AG04449 (cell line): ENCODE data around the gene DYRK1A.

Experiments used
- CTCF ChIA-PET: fragments of 350-600 bp; formaldehyde crosslinking; extraction: SDS; loops from one replicate; lab custom pipeline; 2021; ENCODE audit warnings: antibody characterized with exemption; lab: Yijun Ruan, JAX
- POLR2A ChIA-PET: fragments of 400-600, 350-600 bp; formaldehyde crosslinking; extraction: SDS; loops from one replicate; lab custom pipeline; 2020; ENCODE audit warnings: antibody characterized with exemption, inconsistent platforms; lab: Yijun Ruan, JAX
- DNase-seq: peaks from one replicate; pipeline ENCODE4 v3.0.0-alpha.2; 2010; ENCODE audit warnings: low read depth, low spot score
- H3K4me3 ChIP-seq: 2 replicates; pipeline ENCODE4 v1.5.1; 2011; ENCODE audit warnings: low read depth, mild to moderate bottlenecking, control low read depth, low read length
- CTCF ChIP-seq: IDR thresholded peaks from one replicate; pipeline ENCODE4 v1.5.1; 2011; ENCODE audit warnings: mild to moderate bottlenecking, moderate library complexity, low read length, control low read depth, inconsistent platforms; ENCODE audit not compliant: insufficient read depth; ENCODE audit errors: missing control alignments

Gene DYRK1A

GRCh38 chr21:37414292-37415253 is 48.0 kb downstream of the DYRK1A start:
- no peak overlapping the region for H3K4me3 ChIP-seq
- DNase-seq = no peak
- ChIA-PET CTCF (interaction anchor here (1.3 kb wide), 1 partner anchor 11 kb away, joined by 3 read pairs; no protein-coding TSS in a partner anchor), POLR2A (no interaction called here)
- no peak for TF ChIP-seq CTCF

GRCh38 chr21:37415939-37416338 is 49.4 kb downstream of the DYRK1A start:
- no peak for TF ChIP-seq CTCF
- no peak overlapping the region for H3K4me3 ChIP-seq
- CTCF ChIA-PET = interaction anchor here (1.3 kb wide), 1 partner anchor 10 kb away, joined by 3 read pairs; no protein-coding TSS in a partner anchor
- DNase-seq = no peak
- POLR2A ChIA-PET = no interaction called here

GRCh38 chr21:37416914-37417313 is 50.3 kb downstream of the DYRK1A start:
- CTCF ChIA-PET = interaction anchor here (0.9 to 2.9 kb wide), 2 partner anchors 9 to 17 kb away, joined by 3 to 6 read pairs; no protein-coding TSS in a partner anchor
- TF ChIP-seq CTCF = no peak
- POLR2A ChIA-PET = no interaction called here
- H3K4me3 ChIP-seq = no peak overlapping the region
- no peak for DNase-seq

GRCh38 chr21:37419228-37419906 is 52.8 kb downstream of the DYRK1A start:
- POLR2A ChIA-PET = no interaction called here
- CTCF ChIA-PET = interaction anchor here (0.8 to 2.9 kb wide), 4 partner anchors 11 to 169 kb away, joined by 3 to 6 read pairs (median 4); no protein-coding TSS in a partner anchor
- DNase-seq = no peak
- no peak for TF ChIP-seq CTCF
- H3K4me3 ChIP-seq = no peak overlapping the region

- H3K4me3 ChIP-seq = no peak overlapping the region
- no peak for TF ChIP-seq CTCF
- CTCF ChIA-PET = no interaction called here
- POLR2A ChIA-PET = no interaction called here
- DNase-seq = no peak
These were observed 54.7 kb downstream of the DYRK1A start for GRCh38 chr21:37421306-37421705.

GRCh38 chr21:37422382-37422781 is 55.8 kb downstream of the DYRK1A start:
- TF ChIP-seq CTCF = no peak
- H3K4me3 ChIP-seq = no peak overlapping the region
- DNase-seq = no peak
- ChIA-PET CTCF (no interaction called here), POLR2A (no interaction called here)
